HEK293 (cell line): ENCODE results near the gene TBCK.

Experiments
- CTCF ChIA-PET: fragments of 350-600 bp; formaldehyde crosslinking; extraction: SDS; loops from one replicate; lab custom pipeline; 2021; ENCODE audit warnings: antibody characterized with exemption; lab: Yijun Ruan, JAX
- POLR2A ChIA-PET: fragments of 300-600 bp; formaldehyde crosslinking; extraction: SDS; loops from one replicate; lab custom pipeline; 2020; ENCODE audit warnings: antibody characterized with exemption, inconsistent platforms; lab: Yijun Ruan, JAX
- H3K27ac ChIP-seq: fragments of 200-500 bp; sonication (Bioruptor generic); 2 replicates; pipeline ENCODE4 v1.5.1; 2014; ENCODE audit warnings: low read depth, low read length, control low read depth, inconsistent platforms; ENCODE audit errors: extremely low read depth
- H3K36me3 ChIP-seq, 2 experiments: fragments of 200-500 bp in 1 of 2; sonication (Bioruptor generic) in 1 of 2; 1 replicate in 1 of 2; 2 replicates in 1 of 2; pipeline ENCODE4 v1.5.1; 2014 to 2017; ENCODE audit warnings: inconsistent platforms in 2 of 2, low read length in 2 of 2; ENCODE audit not compliant: control insufficient read depth in 2 of 2, insufficient read depth in 1 of 2
- H3K4me1 ChIP-seq: fragments of 200-500 bp; sonication (Bioruptor generic); 2 replicates; pipeline ENCODE4 v1.5.1; 2014; ENCODE audit warnings: mild to moderate bottlenecking, low read length, inconsistent platforms; ENCODE audit not compliant: control insufficient read depth, insufficient read depth
- H3K4me3 ChIP-seq: 2 replicates; pipeline ENCODE4 v1.5.1; 2011; ENCODE audit warnings: low read depth, mild to moderate bottlenecking, control low read depth, low read length, moderate library complexity
- H3K9me3 ChIP-seq: fragments of 200-500 bp; sonication (Bioruptor generic); 2 replicates; pipeline ENCODE4 v1.5.1; 2014; ENCODE audit warnings: low read depth, low read length, inconsistent platforms; ENCODE audit not compliant: control insufficient read depth, insufficient read depth
- IKZF3 ChIP-seq: fragments of 450-650 bp; IDR thresholded peaks from 2 replicates; pipeline ENCODE4 v1.5.0; 2018; ENCODE audit warnings: missing biosample characterization, mild to moderate bottlenecking, missing genetic modification characterization, moderate library complexity
- OSR2 ChIP-seq: fragments of 450-650 bp; formaldehyde crosslinking; IDR thresholded peaks from 2 replicates; pipeline ENCODE4 v1.5.1; 2016; ENCODE audit warnings: missing biosample characterization, missing genetic modification characterization
- PBX3 ChIP-seq: sonication (generic); formaldehyde crosslinking; IDR thresholded peaks from 2 replicates; pipeline ENCODE4 v1.8.1; 2022; ENCODE audit warnings: mild to moderate bottlenecking, moderate library complexity, missing genetic modification reagents
- PRDM6 ChIP-seq: fragments of 450-650 bp; formaldehyde crosslinking; IDR thresholded peaks from 2 replicates; pipeline ENCODE4 v1.5.1; 2017; ENCODE audit warnings: missing biosample characterization, missing genetic modification characterization
- SP7 ChIP-seq: fragments of 450-650 bp; formaldehyde crosslinking; IDR thresholded peaks from 2 replicates; pipeline ENCODE4 v1.5.1; 2016; ENCODE audit warnings: missing biosample characterization, missing genetic modification characterization
- ZFHX2 ChIP-seq: fragments of 450-650 bp; formaldehyde crosslinking; conservative IDR thresholded peaks from 2 replicates; pipeline ENCODE4 v1.5.1; 2016; ENCODE audit warnings: missing biosample characterization, missing genetic modification characterization
- ZFP3 ChIP-seq: fragments of 450-650 bp; formaldehyde crosslinking; IDR thresholded peaks from 2 replicates; pipeline ENCODE4 v1.5.1; 2016; ENCODE audit warnings: low read depth, missing biosample characterization, missing genetic modification characterization
- ZNF133 ChIP-seq: fragments of 450-650 bp; formaldehyde crosslinking; IDR thresholded peaks from 2 replicates; pipeline ENCODE4 v1.5.1; 2016; ENCODE audit warnings: missing biosample characterization, missing genetic modification characterization
- ZNF146 ChIP-seq: fragments of 450-650 bp; formaldehyde crosslinking; IDR thresholded peaks from 2 replicates; pipeline ENCODE4 v1.5.1; 2016; ENCODE audit warnings: missing biosample characterization, missing genetic modification characterization
- ZNF280D ChIP-seq: fragments of 450-650 bp; formaldehyde crosslinking; IDR thresholded peaks from 2 replicates; pipeline ENCODE4 v1.5.1; 2016; ENCODE audit warnings: missing biosample characterization, missing genetic modification characterization
- ZNF391 ChIP-seq: fragments of 450-650 bp; formaldehyde crosslinking; IDR thresholded peaks from 2 replicates; pipeline ENCODE4 v1.5.1; 2016; ENCODE audit warnings: low read depth, missing biosample characterization, missing genetic modification characterization, borderline replicate concordance
- ZNF394 ChIP-seq: fragments of 450-650 bp; formaldehyde crosslinking; IDR thresholded peaks from 2 replicates; pipeline ENCODE4 v1.5.1; 2016; ENCODE audit warnings: missing biosample characterization, missing genetic modification characterization, mild to moderate bottlenecking, moderate library complexity, borderline replicate concordance
- ZNF473 ChIP-seq: fragments of 450-650 bp; formaldehyde crosslinking; IDR thresholded peaks from 2 replicates; pipeline ENCODE4 v1.5.1; 2017; ENCODE audit warnings: missing biosample characterization, missing genetic modification characterization
- ZNF521 ChIP-seq: fragments of 450-650 bp; formaldehyde crosslinking; IDR thresholded peaks from 2 replicates; pipeline ENCODE4 v1.5.1; 2017; ENCODE audit warnings: missing biosample characterization, mild to moderate bottlenecking, missing genetic modification characterization
- ZNF558 ChIP-seq: fragments of 450-650 bp; formaldehyde crosslinking; IDR thresholded peaks from 2 replicates; pipeline ENCODE4 v1.5.1; 2016; ENCODE audit warnings: missing biosample characterization, missing genetic modification characterization
- ZNF629 ChIP-seq: fragments of 450-650 bp; formaldehyde crosslinking; IDR thresholded peaks from 2 replicates; pipeline ENCODE4 v1.5.1; 2017; ENCODE audit warnings: missing biosample characterization, missing genetic modification characterization
- ZNF704 ChIP-seq: fragments of 450-650 bp; formaldehyde crosslinking; IDR thresholded peaks from 2 replicates; pipeline ENCODE4 v1.5.1; 2016; ENCODE audit warnings: missing biosample characterization, missing genetic modification characterization
- ZNF830 ChIP-seq: fragments of 450-650 bp; IDR thresholded peaks from 2 replicates; pipeline ENCODE4 v1.5.0; 2018; ENCODE audit warnings: missing biosample characterization, missing genetic modification characterization, low read depth, mild to moderate bottlenecking, moderate library complexity
- ZNF843 ChIP-seq: fragments of 450-650 bp; formaldehyde crosslinking; IDR thresholded peaks from 2 replicates; pipeline ENCODE4 v1.5.1; 2016; ENCODE audit warnings: missing biosample characterization, missing genetic modification characterization
- ZSCAN5A ChIP-seq: fragments of 450-650 bp; formaldehyde crosslinking; IDR thresholded peaks from 2 replicates; pipeline ENCODE4 v1.5.1; 2016; ENCODE audit warnings: missing biosample characterization, missing genetic modification characterization
- TF ChIP-seq, protein P1 (sequence below): fragments of 450-650 bp; formaldehyde crosslinking; IDR thresholded peaks from 2 replicates; pipeline ENCODE4 v1.5.1; 2017; ENCODE audit warnings: missing biosample characterization, missing genetic modification characterization
- TF ChIP-seq, protein P2 (sequence below): fragments of 450-650 bp; formaldehyde crosslinking; IDR thresholded peaks from 2 replicates; pipeline ENCODE4 v1.5.1; 2017; ENCODE audit warnings: missing biosample characterization, missing genetic modification characterization

The TBCK gene

GRCh38 chr4:106104276-106104675, 211.7 kb downstream of the TBCK start:
- Histone ChIP-seq H3K27ac (no peak overlapping the region), H3K36me3 (no peaks in the 10 kb centered on the region), H3K9me3 (no peaks in the 10 kb centered on the region), H3K4me1 (no peaks in the 10 kb centered on the region), H3K4me3 (no peak overlapping the region)
- ChIA-PET POLR2A (no interaction called here), CTCF (no interaction called here)
- TF ChIP-seq SP7 (tag by site-specific recombination) (no peak), ZNF133 (tag by site-specific recombination) (no peak), ZSCAN5A (tag by site-specific recombination) (no peak), ZNF473 (tag by site-specific recombination) (no peak), ZNF704 (tag by site-specific recombination) (no peak), ZNF394 (no peak), PRDM6 (tag by site-specific recombination) (no peak), PBX3 (CRISPR knock-in tag) (no peak), ZFP3 (tag by site-specific recombination) (no peak), IKZF3 (tag by site-specific recombination) (no peak), ZNF830 (tag by site-specific recombination) (no peak)
- TF ChIP-seq, protein P1, sequence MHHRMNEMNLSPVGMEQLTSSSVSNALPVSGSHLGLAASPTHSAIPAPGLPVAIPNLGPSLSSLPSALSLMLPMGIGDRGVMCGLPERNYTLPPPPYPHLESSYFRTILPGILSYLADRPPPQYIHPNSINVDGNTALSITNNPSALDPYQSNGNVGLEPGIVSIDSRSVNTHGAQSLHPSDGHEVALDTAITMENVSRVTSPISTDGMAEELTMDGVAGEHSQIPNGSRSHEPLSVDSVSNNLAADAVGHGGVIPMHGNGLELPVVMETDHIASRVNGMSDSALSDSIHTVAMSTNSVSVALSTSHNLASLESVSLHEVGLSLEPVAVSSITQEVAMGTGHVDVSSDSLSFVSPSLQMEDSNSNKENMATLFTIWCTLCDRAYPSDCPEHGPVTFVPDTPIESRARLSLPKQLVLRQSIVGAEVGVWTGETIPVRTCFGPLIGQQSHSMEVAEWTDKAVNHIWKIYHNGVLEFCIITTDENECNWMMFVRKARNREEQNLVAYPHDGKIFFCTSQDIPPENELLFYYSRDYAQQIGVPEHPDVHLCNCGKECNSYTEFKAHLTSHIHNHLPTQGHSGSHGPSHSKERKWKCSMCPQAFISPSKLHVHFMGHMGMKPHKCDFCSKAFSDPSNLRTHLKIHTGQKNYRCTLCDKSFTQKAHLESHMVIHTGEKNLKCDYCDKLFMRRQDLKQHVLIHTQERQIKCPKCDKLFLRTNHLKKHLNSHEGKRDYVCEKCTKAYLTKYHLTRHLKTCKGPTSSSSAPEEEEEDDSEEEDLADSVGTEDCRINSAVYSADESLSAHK (tag by site-specific recombination), result no peak
- TF ChIP-seq, protein P2, sequence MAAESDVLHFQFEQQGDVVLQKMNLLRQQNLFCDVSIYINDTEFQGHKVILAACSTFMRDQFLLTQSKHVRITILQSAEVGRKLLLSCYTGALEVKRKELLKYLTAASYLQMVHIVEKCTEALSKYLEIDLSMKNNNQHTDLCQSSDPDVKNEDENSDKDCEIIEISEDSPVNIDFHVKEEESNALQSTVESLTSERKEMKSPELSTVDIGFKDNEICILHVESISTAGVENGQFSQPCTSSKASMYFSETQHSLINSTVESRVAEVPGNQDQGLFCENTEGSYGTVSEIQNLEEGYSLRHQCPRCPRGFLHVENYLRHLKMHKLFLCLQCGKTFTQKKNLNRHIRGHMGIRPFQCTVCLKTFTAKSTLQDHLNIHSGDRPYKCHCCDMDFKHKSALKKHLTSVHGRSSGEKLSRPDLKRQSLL, result no peak

GRCh38 chr4:106096454-106096853, 219.6 kb downstream of the TBCK start:
- no peak overlapping the region for H3K4me3 ChIP-seq
- H3K27ac ChIP-seq, result no peak overlapping the region
- ChIA-PET CTCF (no interaction called here), POLR2A (no interaction called here)
- H3K36me3 ChIP-seq, result no peaks in the 10 kb centered on the region
- peaks cover 2% of the 10 kb centered on the region; the same call in 1 of the 2 replicates for H3K4me1 ChIP-seq
- H3K9me3 ChIP-seq, result no peaks in the 10 kb centered on the region
- TF ChIP-seq ZNF843 (tag by site-specific recombination) (no peak), ZNF521 (no peak), ZNF391 (tag by site-specific recombination) (no peak), ZNF558 (tag by site-specific recombination) (no peak), ZFHX2 (tag by site-specific recombination) (no peak), OSR2 (no peak), ZNF629 (tag by site-specific recombination) (no peak), ZNF280D (tag by site-specific recombination) (no peak), ZNF146 (tag by site-specific recombination) (no peak)
- TF ChIP-seq, protein P2, result no peak
